HepG2 (cell line): ENCODE results near the gene NPBWR2. TPM values are rescaled to one million over a fixed set of nuclear protein-coding genes. Genes with fewer than 3 reads are reported as not detected.

Source experiments
- FOXP4 ChIP-seq: sonication (generic); formaldehyde crosslinking; IDR thresholded peaks from 2 replicates; pipeline ENCODE4 v1.4.0; 2020; ENCODE audit warnings: missing genetic modification reagents
- KLF13 ChIP-seq: sonication (generic); formaldehyde crosslinking; IDR thresholded peaks from 2 replicates; pipeline ENCODE4 v1.4.0; 2020; ENCODE audit warnings: mild to moderate bottlenecking, missing genetic modification reagents
- PHB2 ChIP-seq: fragments of 450-650 bp; IDR thresholded peaks from 2 replicates; pipeline ENCODE4 v1.6.1; 2018; ENCODE audit not compliant: partially characterized antibody
- TBP ChIP-seq: sonication (generic); formaldehyde crosslinking; IDR thresholded peaks from 2 replicates; pipeline ENCODE4 v1.5.0; 2020; ENCODE audit warnings: missing genetic modification reagents
- ZNF18 ChIP-seq: sonication (generic); formaldehyde crosslinking; IDR thresholded peaks from 2 replicates; pipeline ENCODE4 v1.8.0; 2022; ENCODE audit warnings: mild to moderate bottlenecking, missing genetic modification reagents; ENCODE audit not compliant: insufficient replicate concordance
- ZNF768 ChIP-seq: sonication (generic); formaldehyde crosslinking; IDR thresholded peaks from 2 replicates; pipeline ENCODE4 v1.4.0; 2020; ENCODE audit warnings: missing genetic modification reagents
- ZSCAN9 ChIP-seq: IDR thresholded peaks from 2 replicates; pipeline ENCODE4 v1.6.1; 2016; ENCODE audit warnings: borderline replicate concordance
- polyA plus RNA-seq, 8 experiments: library from polyadenylated mRNA; depleted of rRNA in 3 of 8; stranded (reverse) in 7 of 8; unstranded in 1 of 8; fragments of >200 nt; fragmentation: Illumina TruSeq in 4 of 8; extraction: Trizol in 4 of 8; gene quantifications; 2 replicates each; pipeline versions ENCODE4 v1.2.1 to v1.2.3, GENCODE V29; 2011 to 2016; ENCODE audit warnings: low read depth in 4 of 8, missing spikeins in 1 of 8, mixed read lengths in 1 of 8; ENCODE audit not compliant: insufficient read depth in 1 of 8
- total RNA-seq, 5 experiments: library from RNA; depleted of rRNA; stranded (reverse); fragments of >200 nt; fragmentation: Illumina TruSeq; extraction: Trizol; gene quantifications; 2 replicates each; pipeline ENCODE4 v1.2.3, GENCODE V29; 2016; ENCODE audit warnings: low read depth in 1 of 5
- TF ChIP-seq, protein P1 (sequence below): sonication (generic); formaldehyde crosslinking; IDR thresholded peaks from 2 replicates; pipeline ENCODE4 v1.5.0; 2020; ENCODE audit warnings: mild to moderate bottlenecking, missing genetic modification reagents
- TF ChIP-seq, protein P2 (sequence below): sonication (generic); formaldehyde crosslinking; IDR thresholded peaks from 2 replicates; pipeline ENCODE4 v1.4.0; 2020; ENCODE audit warnings: mild to moderate bottlenecking, missing genetic modification reagents

The NPBWR2 gene
- total and polyA plus RNA-seq, 2 of the 13 experiments (the other 11 are each of a cell fraction or from before 2014, with no cell fraction given), result not detected

- TF ChIP-seq, protein P1, sequence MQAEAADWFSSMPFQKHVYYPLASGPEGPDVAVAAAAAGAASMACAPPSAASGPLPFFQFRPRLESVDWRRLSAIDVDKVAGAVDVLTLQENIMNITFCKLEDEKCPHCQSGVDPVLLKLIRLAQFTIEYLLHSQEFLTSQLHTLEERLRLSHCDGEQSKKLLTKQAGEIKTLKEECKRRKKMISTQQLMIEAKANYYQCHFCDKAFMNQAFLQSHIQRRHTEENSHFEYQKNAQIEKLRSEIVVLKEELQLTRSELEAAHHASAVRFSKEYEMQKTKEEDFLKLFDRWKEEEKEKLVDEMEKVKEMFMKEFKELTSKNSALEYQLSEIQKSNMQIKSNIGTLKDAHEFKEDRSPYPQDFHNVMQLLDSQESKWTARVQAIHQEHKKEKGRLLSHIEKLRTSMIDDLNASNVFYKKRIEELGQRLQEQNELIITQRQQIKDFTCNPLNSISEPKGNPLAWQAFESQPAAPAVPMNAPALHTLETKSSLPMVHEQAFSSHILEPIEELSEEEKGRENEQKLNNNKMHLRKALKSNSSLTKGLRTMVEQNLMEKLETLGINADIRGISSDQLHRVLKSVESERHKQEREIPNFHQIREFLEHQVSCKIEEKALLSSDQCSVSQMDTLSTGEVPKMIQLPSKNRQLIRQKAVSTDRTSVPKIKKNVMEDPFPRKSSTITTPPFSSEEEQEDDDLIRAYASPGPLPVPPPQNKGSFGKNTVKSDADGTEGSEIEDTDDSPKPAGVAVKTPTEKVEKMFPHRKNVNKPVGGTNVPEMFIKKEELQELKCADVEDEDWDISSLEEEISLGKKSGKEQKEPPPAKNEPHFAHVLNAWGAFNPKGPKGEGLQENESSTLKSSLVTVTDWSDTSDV (CRISPR knock-in tag), result 0 out of 2 replicates have a peak, but pooled peaks have one; percentile 8
- TF ChIP-seq ZSCAN9 (no peak), TBP (no peak), ZNF18 (CRISPR knock-in tag) (no peak), PHB2 (no peak), ZNF768 (CRISPR knock-in tag) (peak; percentile 69; the same call in 1 of the 2 replicates), FOXP4 (CRISPR knock-in tag) (no peak), KLF13 (CRISPR knock-in tag) (no peak)
- TF ChIP-seq, protein P2, sequence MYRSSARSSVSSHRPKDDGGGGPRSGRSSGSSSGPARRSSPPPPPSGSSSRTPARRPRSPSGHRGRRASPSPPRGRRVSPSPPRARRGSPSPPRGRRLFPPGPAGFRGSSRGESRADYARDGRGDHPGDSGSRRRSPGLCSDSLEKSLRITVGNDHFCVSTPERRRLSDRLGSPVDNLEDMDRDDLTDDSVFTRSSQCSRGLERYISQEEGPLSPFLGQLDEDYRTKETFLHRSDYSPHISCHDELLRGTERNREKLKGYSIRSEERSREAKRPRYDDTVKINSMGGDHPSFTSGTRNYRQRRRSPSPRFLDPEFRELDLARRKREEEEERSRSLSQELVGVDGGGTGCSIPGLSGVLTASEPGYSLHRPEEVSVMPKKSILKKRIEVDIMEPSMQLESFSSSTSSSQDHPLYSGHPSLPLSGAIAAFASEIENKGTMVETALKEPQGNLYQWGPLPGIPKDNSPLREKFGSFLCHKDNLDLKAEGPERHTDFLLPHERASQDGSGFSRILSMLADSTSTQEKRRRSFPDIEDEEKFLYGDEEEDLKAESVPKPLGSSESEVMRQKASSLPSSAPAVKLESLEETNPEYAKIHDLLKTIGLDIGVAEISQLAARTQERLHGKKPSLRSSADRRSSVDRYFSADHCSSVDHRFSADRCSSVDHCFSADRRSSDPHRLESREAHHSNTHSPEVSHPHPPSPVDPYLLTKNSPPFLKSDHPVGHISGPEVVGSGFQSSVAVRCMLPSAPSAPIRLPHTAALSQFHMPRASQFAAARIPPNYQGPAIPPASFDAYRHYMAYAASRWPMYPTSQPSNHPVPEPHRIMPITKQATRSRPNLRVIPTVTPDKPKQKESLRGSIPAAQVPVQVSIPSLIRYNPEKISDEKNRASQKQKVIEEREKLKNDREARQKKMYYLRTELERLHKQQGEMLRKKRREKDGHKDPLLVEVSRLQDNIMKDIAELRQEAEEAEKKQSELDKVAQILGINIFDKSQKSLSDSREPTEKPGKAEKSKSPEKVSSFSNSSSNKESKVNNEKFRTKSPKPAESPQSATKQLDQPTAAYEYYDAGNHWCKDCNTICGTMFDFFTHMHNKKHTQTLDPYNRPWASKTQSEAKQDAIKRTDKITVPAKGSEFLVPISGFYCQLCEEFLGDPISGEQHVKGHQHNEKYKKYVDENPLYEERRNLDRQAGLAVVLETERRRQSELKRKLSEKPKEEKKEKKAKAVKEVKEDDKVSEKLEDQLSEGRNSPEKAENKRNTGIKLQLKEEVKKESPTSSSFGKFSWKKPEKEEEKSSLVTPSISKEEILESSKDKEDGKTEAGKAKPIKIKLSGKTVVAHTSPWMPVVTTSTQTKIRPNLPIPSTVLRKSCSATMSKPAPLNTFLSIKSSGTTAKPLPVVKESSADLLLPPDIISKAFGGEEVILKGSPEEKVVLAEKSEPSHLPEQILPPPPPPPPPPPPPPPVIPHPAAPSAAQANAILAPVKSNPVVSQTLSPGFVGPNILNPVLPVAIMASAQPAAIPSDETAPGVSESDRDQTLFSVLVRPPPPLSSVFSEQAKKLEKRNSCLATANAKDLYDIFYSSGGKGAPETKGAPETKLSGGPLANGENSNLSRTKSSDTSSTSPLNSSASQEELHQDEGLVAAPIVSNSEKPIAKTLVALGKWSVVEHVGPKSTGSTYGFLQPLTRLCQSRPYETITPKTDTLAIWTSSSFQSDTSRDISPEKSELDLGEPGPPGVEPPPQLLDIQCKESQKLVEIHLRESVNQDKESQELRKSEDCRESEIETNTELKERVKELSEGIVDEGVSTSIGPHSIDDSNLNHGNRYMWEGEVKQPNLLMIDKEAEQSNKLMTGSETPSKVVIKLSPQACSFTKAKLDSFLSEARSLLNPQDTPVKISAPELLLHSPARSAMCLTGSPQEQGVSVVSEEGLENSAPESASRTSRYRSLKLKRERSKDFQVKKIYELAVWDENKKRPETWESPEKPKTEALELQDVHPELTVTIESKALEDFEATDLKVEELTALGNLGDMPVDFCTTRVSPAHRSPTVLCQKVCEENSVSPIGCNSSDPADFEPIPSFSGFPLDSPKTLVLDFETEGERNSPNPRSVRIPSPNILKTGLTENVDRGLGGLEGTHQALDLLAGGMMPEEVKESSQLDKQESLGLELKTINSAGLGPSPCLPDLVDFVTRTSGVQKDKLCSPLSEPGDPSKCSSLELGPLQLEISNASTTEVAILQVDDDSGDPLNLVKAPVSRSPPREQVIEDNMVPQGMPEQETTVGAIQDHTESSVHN (CRISPR knock-in tag), result no peak
Observed at GRCh38 chr20:64101731-64102621, 5.4 kb downstream of the NPBWR2 start (continued).
